Bone marrow (tissue), 2 donors: Measurements from ENCODE around the gene SLC1A7.

ENCODE experiments used
- DNase-seq, 2 donors: peaks; one replicate each; lab custom pipeline; 2025; lab: John Stamatoyannopoulos, UW

SLC1A7 gene

DNA sequence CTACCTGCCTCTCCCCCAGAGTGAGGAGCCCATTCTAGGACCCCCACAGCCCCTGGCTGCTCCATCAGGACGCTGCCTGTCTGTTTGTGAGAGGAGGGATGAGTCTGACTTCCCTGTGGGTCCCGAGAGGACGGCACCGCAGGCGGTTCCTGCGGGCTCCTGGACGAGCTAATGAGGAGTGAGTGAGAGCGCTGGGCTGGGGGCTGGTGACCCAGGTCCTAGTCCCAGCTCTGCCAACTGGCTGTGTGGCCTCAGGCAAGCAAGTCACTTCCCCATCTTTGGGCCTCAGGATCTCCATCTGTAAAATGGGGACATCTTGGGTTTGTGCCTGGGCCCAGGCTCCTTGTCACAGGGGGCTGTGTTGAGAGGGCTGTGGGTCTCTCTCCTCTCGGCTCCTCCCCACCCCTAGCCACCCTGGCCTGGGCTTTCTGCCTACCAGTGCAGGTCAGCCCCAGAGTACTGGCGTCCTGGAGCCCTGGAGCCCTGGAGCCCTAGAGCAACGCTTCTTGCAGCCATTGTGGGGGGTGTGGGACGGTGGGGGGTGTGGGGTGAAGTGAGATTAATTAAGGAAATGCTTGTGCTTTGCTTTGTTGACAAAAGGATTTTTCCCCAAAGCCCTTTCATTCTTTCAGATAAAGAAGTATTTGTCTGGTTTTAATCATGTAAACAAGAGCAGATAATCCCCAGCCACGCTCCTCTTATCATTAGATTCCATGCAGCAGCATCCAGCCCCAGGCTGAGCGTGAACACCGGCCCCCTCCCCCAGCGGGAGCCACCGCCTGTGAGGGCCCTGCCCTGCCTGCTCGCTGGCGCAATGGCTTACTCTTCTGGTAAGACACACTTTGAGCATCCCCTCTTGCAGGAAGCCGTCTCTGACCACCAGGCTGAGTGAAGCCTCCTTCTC lies 26.8 kb downstream of the SLC1A7 start:
- DNase-seq: no peak

DNA sequence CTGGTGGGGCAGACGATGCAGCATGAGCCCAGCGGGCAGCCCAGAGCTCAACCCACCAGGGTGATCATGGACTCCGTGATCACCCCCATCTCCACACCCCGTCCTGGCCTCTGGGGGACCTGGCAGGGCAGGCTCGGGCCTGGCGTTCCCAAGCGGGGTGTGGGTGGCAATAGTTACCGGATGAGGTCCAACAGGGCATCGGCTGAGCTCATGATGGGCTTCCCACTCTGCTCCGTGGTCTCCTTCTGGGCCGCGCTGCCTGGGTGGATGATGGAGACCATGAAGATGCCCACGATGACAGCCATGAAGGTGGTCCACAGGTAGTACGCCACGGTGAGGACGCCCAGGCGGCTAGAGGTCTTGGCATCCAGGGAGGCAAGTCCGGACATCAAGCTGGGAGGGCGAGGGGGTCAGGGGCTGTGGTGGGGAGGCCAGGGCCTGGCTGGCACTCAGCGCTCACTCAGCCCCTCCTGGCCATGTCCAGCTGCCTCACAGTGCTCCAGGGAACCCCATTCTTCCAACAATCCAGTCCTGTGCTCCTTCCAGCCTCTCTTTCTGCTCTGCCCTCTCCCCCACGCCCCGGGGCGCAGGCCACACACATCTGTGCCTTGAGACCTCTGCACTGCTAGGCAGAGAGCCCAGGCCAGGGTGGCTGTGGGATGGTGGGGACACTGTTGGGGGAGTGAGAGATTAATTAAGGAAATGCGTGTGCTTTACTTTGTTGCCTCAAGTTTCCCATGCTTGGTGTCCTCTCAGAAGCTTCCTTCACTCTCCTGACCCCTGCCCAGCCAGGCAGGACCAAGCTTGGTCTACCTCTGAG lies 27.6 kb downstream of the SLC1A7 start:
- no peak for DNase-seq

DNA sequence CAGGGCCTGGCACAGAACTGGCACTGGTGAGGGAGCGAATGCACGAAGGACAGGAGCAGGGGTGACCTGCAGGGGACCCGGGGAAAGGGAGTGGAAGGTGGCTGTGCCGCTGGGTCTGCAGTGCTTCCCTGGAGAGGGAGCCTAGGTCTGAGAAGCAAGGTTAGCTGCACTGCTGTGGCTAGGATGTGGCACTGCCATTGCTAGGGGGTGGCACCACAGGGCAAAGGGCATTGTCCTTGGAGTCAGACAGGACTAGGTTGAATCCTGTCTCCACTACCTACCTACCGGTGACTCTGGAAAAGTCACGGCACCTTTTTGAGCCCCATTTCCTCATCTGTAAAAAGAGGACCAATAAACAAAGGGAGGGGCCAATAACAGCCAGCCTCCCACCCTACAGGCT lies 28.3 kb downstream of the SLC1A7 start:
- no peak for DNase-seq

DNA sequence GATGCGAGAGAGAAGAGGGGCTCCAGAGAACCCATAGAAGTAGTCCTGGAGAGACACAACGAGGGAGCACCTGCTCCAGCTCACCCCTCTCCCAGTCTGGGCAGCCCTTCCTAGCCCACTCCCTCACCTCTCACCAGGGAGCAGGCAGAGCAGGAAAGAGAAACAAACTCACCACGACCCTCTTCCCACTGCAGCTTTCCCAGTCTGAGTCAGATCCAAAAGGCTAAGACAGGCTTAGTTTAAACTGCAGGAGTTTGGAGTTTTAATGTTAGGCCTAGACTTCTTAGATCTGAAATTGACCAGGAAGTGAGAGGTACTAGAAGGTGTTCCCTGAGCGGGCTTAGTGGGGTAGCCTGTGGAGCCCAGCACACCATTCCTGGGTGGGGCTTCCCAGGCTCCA lies 29.6 kb downstream of the SLC1A7 start:
- no peak for DNase-seq

DNA sequence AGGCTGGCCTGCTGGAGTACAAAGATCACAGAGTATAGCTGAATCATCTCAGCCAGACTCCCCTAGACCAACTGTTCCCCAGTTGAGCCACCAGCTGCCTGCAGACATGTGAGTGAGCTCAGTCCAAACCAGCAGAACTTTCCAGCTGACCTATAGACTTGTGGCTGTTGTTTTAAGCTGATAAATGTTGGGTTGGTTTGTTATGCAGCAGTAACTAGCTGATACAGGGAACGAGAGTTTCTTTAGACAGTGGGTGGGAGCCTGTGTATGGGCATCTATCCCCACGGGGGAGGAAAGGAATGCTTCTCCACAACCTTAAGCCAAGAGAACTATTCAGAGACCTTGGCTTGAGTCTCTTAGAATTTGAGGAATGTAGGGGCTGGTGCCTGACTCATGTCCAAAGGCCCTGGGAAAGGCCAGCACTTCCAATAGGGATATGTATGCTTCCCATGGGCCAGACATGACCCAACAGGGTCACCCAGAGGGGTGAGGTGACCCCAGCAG lies 30.1 kb downstream of the SLC1A7 start:
- no peak for DNase-seq

DNA sequence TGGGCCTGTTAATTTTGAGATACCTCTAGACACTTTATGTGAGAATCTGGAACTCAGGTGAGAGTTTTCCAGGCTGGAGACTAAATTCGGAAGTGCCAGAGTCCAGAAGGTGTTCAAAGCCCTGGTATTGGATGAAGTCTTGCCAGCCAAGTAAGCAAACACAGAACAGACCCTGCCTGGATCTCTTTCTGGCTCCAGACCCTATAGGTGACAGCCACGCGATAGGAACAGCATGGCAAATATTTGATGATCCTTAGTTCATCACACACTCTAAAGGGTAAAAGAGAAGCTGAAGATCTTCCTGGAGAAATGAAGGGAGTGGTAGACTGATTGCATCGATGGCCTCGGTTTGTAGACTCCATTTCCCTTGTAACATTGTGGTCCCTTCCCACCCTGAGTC lies 30.7 kb downstream of the SLC1A7 start:
- DNase-seq: no peak

DNA sequence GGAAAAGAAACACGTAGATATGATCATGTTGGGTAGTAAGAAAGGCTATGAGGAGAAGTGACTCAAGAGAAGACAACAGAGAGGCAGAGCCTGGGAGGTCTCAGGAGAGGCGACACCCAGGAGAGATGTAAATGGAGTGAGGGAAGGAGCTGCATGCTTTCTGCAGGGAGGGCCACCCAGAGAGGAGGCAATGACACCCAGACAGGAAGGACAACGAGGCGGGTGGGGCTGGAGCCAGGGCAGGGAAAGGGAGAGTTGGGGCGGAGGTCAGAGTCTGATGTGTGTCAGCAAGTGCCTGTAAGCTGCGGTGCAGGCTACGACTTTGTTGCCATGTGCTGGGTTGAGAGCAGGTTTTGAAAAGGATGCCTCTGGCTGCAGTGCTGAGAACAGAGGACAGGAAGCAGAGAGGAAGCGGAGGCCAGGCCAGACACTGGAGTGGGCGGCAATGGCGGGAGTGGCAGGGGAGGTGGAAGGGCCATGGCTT lies 31.3 kb downstream of the SLC1A7 start:
- no peak for DNase-seq

DNA sequence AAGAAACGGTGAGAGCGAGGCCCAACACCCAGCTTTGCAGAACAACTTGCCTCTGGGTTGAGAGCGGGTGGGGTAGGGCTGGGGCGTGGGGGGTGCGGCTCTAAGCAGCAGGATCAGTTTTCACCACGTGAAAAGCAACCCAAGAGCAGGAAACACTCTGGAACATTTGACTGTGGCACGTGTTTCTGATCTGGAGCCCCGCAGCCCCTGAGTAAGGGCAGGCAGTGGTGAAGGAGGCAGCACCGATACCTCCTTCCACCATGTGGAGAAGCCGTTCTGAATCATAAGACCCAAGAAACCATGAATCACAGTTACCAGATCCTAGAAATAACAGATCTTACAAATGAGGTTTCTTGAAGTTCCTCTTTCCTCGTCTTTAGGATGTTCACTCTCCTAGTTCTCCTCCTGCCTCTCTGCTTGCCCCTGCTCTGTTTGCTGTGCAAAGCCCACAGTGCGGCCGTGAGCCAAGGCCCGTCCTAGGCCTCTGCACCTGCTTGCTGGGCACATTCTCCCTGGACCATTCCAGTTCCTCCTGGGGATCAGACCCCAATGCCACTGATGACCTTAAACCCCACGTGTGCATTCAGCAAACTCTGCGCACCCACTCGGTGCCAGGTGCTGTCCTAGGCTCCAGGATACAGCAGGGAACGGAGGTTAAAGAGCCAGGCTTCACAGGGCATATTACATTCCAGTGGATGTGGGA lies 31.9 kb downstream of the SLC1A7 start:
- peak; percentile 1 to 7 for DNase-seq

DNA sequence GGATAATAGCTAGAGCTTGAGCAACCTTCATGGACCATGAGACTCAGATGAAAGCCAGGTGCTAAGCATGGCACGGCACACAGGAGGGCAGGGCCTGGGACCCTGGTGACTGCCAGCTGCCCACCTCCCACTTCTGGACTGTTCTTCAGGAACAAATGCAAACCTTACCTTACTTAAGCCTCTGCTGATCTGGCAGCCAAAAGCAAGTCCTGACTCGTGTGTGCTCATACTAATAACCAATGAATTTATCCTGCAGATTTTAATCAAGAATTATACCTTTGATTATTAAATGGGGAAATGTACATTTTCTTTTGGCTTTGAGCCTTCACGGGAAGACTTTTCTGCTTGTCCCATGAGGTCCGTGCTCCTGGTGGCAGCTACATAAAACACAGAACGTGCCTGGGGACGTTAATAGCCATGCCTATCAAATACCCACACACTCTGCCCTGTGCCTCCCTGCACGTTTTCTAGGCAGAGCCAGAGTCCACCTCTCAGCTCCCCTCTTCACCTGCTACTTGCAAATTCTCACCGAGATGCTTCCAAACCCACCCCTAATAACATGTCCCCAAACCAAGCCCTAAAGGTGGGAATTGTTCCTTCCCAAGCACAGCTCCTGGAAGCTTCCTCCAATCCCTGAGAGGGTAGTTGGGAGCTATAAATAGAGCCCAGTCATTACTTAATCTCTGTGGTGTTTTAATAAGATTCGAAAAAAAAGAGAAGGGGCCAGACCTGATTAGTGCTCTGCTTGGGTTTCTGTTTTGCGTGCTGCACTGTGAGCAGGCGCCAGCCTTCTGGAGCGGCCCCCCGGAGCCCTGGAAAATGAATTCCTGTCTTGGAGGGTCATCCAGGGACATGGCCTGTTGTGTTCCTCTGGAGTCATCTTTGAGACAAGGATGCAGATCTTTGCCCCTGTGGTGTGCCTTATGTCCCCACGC lies 33.5 kb downstream of the SLC1A7 start:
- no peak for DNase-seq

DNA sequence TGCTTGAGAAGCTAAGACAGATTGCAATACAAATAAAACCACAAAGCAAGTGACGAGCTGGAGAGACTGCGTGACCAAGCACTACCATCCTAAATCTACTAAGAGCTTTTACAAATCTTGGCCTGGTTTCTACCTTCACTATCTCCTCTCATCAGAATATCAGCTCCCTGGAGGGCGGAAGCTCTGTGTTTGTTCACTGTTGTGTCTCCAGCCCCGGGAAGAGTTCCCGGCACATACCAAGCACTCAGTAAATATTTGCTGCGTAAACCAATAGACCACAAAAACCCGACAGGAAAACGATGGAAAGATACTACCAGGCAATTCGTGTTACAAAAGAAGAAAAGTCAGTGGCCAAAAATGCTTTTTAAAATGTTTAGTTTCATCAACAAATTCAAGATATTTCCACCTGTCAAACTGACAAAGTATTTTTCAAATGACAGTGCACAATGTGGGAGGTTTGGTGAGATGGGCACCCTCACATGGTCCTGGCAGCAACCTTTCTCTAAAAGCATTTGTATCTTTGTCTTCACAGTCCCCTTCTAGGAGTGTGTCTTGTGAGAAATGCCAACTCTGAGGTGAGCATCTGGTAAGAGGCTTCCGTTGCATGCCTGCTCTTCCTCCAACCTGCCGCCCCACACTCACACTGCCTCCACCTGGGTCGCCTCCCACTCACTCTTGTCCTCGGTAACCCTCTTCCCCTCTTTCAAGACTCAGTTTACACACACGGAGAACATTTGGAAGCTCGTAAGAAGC lies 34.7 kb downstream of the SLC1A7 start:
- no peak for DNase-seq

DNA sequence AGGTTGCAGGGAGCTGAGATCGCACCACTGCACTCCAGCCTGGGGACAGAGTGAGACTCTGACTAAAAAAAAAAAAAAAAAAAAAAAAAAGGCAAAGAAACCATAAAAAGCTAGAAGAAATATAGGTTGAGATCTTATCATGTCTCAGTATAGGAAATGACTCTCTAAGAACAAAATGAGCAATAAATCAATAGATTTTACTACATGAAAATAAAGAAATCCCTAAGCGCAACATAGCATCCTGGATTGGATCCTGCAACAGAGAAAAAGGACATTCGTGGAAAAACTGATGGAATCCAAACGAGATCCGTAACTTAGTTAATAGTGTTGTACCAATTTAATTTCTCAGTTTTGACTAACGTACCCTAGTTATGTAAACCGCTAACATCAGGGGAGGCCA lies 35.3 kb downstream of the SLC1A7 start:
- no peak for DNase-seq

DNA sequence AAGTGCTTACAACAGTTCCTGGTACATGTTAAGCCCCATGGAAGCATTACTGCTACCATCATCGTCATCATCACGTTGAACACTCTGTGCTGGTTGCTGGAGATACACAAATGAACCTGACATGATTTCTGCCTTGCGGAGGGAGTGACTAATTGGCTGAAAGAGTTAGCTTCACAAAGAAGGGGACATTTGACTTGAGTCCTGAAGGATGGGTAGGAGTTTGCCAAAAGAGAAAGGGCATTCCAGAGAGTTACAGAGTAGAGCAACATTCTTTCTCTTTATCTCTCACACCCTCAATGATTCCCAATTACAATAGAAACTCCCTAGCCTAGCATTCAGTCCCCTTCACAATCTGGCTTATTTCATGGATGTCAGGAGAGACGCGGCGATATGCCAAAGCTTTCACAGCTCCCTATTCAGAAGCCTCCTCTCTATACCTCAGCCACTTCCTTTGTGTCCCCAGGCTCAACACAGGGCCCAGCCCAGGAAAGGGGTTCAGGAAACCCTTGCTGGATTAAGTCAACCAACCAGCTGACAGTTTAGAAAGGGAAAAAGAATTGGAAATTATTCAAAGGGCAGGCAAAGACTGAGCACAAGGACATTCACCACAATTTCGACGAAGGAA lies 38.0 kb downstream of the SLC1A7 start:
- no peak for DNase-seq

DNA sequence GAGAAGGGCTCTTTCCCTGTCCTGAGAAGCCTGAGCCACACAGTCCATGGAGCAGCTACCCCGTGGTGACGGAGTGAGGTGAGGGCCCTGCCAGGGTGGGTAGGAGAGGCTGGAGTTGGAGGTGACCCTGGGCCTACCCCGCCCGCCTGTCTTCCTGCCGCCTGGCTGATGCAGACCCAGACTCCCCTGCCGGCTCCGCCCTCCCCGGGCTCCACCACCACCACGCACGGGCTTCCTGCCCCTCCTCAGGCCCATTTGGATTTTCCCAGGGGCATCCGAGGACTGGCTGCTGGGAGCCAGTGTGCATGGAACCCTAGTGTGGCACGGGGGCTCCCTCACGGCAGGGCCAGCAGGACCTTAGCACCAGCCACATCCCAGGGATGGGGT lies 47.9 kb downstream of the SLC1A7 start:
- no peak for DNase-seq

DNA sequence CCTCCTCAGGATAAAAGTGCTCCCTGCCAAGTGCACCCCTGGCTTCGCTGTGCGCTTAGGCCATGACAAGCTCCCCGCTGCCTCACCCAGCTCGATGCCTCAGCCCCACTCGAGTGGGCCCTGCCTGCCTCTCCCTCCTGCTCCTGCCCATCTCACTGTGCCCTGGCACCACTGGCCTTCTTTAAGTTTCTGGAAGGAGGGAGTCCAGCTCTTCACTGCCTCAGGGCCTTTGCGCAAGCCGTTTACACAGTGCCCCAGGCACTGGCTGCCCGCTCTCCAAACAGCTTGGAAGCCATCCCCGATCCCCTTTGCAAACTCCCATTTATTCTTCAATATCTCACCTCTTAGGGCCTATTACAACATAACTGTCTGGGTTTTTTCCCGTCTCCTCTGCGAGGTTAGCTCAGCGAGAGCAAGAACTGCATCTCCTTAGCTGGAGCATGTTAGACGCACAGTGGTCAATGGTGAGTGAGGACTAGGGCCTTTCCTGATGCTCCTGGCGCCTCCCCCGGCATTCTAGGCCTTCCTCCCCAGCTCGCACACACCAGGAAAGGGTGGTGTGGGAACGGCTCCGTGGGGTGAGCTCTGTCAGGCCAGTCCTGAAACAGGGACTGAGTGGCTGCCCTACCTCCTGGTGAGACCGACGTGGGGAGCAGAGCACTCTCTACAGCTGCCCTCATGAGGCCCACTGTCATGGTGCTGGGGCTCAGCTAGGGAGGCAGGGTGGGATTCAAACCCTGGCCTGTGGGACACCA lies 48.5 kb downstream of the SLC1A7 start:
- no peak for DNase-seq

DNA sequence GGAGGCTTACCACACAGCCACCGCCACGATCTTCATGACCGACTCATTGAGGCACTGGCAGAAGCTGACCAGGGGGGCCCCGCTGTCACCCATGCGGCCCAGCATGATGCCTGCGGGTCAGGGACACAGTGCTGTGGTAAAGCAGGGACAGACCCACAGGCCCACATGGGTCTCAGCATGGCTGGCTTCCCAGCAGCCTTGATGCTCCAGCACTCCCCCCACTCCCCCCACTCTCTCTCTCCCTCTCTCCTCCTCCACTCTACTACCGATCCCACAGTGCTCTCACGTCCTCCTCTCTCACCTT lies 49.0 kb downstream of the SLC1A7 start:
- no peak for DNase-seq

DNA sequence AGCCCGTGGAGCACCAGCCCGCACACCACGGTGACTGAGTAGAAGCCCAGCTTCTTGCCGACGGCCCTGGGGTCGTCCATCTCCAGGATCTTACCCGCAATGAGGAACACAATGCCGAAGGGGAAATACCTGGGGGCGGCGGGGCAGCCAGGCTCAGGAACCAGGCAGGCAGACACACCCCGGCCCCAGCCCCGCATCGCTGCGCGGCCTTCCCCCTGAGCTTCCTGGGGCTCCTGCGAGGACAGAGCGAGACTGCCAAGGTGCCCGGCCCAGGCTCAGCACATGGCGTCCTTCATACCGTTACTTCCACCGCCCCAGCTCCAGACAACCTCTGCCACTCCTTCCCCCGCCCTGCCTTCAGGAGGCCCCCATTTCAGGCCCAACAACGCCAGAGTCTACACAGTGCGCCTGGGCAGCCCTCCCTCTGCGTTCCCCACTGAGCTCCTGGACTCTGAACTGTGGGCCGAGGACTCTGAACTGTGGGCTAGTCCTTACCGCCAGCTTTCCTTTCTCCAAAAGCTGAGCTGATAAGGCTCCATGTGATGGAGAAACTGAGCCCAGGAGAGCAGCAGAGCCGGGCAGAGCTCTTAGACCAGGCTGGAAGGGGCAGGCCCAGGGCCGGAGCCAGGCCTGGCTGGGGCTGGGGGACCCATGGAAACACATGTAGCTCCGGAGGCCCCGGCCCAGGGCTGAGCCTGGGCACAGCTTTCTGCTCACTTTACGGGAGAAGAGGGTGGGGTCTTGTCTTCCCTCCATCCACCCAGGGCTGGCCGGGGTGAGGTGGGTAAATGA lies 49.6 kb downstream of the SLC1A7 start:
- no peak for DNase-seq

DNA sequence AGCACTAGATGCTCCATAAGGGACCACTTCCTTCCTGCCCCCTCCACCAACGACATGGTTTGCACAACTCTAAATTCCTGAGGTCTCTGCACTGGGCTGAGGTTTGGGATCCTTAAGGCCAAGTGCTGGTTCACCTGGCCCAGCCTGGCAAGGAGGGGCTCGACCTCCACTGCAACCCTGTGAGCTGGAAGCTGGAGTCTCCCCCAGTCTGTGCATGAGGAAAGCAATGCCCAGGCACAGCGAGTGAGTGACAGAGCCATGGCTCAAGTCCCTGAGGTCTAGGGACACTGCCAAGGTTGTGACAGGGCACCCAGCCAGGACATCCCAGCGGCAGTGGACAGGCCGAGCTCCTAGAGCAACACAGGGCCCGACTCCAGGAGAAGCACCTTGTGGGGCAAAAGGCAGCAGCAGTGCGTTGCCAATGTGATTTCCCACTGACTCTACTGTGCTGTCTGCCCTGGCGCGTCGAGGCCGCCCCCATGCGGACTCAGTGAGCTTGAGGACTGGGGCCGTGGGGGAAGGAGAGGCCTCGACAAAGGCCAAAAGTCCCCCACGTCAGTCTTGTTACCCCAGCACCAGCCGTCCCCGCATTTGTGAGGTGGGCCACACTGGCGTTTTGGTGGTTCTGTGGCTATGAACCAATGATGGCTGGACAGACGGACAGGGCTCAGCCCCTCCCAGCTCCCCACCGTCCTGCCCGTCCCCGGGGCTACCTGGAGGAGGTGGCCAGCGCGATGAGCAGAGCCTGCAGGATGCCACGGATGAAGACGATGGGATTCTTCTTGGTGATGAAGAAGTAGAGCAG lies 50.4 kb downstream of the SLC1A7 start:
- no peak for DNase-seq
